Measurements from ENCODE around the gene PI4K2B. TPM values are rescaled to one million over a fixed set of nuclear protein-coding genes. Genes with fewer than 3 reads are reported as not detected.

Gene PI4K2B
- total and polyA plus RNA-seq, 2 of the 8 experiments (the other 6 are each of a cell fraction or from before 2014, with no cell fraction given), result 3.0 to 16.2 TPM

DNA sequence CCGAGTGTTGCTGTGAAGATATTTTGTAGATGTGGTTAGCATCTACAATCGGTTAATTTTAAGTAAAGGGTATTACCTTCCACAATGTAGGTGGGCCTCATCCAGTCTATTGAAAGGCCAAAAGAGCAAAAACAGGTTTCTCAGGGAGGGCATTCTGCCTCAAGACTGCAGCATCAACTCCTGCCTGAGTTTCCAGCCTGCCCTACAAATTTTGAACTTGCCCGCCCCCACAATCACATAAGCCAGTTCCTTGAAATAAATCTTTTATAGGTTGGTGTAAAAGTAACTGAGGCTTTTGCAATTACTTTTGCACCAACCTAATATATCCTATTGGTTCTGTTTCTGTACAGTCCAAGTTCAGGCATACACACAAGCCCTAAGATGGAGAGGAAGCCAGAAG, 22.1 kb upstream of the PI4K2B start:
- peaks cover 0 to 5% (median 3%) of the 10 kb centered on the region in 4 experiments; a peak in 4 of 7 replicates for H3K4me1 ChIP-seq (replicated peaks in 1 of 4; ENCODE audit: control insufficient read depth in 3 of 4, insufficient read depth in 4 of 4, low read length in 3 of 4)
- no peak overlapping the region for H4K5ac ChIP-seq (ENCODE audit: insufficient read length, low read depth, low read length)
- POLR2A ChIA-PET (ENCODE audit: partially characterized antibody), result no interaction called here
- H4K20me1 ChIP-seq (replicated peaks in 1 of 2; ENCODE audit: control insufficient read depth in 1 of 2, insufficient read depth in 2 of 2, low read length in 2 of 2), result no peaks in the 10 kb centered on the region
- H3K36me3 ChIP-seq (ENCODE audit: control insufficient read depth in 2 of 4, insufficient read depth in 4 of 4, low read length in 3 of 4), result no peaks in the 10 kb centered on the region
- no peak overlapping the region for H3K4me3 ChIP-seq (ENCODE audit: extremely low read depth in 1 of 4, insufficient read depth in 2 of 4, low read depth in 3 of 4, low read length in 4 of 4)
- CTCF ChIA-PET (ENCODE audit: partially characterized antibody), result no interaction called here
- no peak overlapping the region for H3K9ac ChIP-seq (replicated peaks in 1 of 4; ENCODE audit: extremely low read depth in 1 of 4, low read depth in 3 of 4, low read length in 3 of 4)
- H2BK12ac ChIP-seq (ENCODE audit: low read depth, low read length), result no peak overlapping the region
- no peak overlapping the region for H2AFZ ChIP-seq (ENCODE audit: low read length)
- no peaks in the 10 kb centered on the region for H3K79me1 ChIP-seq (ENCODE audit: low read depth, low read length)
- WGBS, 2 experiments (ENCODE audit: extremely low coverage in 1 of 2, insufficient coverage in 1 of 2, insufficient read length in 1 of 2, insufficient replicate concordance in 2 of 2, low coverage in 1 of 2, low lambda C conversion rate in 2 of 2, missing lambda C conversion rate in 1 of 2), result 92% methylated on average over 3 of the region's 3 CpGs; no CpG with 5 or more reads in 1 of the 2 experiments
- no peak overlapping the region for H3K4me2 ChIP-seq (ENCODE audit: insufficient read depth in 1 of 2, low read depth in 2 of 2, low read length in 2 of 2)
- FAIRE-seq, result no peak
- no peak overlapping the region for H4K91ac ChIP-seq (replicated peaks; ENCODE audit: insufficient read length, low read length)
- H3K14ac ChIP-seq (ENCODE audit: insufficient read length), result no peak overlapping the region
- no peak for TF ChIP-seq HDAC6 (IDR thresholded peaks at IDR 0.05; ENCODE audit: low read depth, low read length)
- no peak for TF ChIP-seq CHD2 (IDR thresholded peaks at IDR 0.05; ENCODE audit: low read length)
- TF ChIP-seq KDM1A (IDR thresholded peaks at IDR 0.05; ENCODE audit: borderline replicate concordance, low read length), result no peak
- TF ChIP-seq SIN3A (conservative IDR thresholded peaks at IDR 0.05 in 1 of 2, IDR thresholded peaks at IDR 0.05 in 1 of 2; ENCODE audit: low read depth in 1 of 2, low read length in 2 of 2), result no peak
- no peak overlapping the region for H2BK120ac ChIP-seq (replicated peaks; ENCODE audit: low read depth, low read length)
- H3K23ac ChIP-seq (ENCODE audit: insufficient read length), result no peak overlapping the region
- H3K56ac ChIP-seq (replicated peaks; ENCODE audit: insufficient read length, low read depth, low read length), result no peak overlapping the region
- H2AK5ac ChIP-seq (ENCODE audit: low read depth, low read length), result no peak overlapping the region
- no peak overlapping the region for H3K18ac ChIP-seq (ENCODE audit: extremely low read depth, low read length)
- no peaks in the 10 kb centered on the region for H3K23me2 ChIP-seq (ENCODE audit: low read depth, low read length)
- H3K79me2 ChIP-seq (ENCODE audit: control insufficient read depth in 1 of 2, insufficient read depth in 2 of 2, low read length in 2 of 2), result no peaks in the 10 kb centered on the region
- no peak overlapping the region for H2BK15ac ChIP-seq (ENCODE audit: low read length)
- H3K9me3 ChIP-seq (ENCODE audit: insufficient read depth in 2 of 2, low read depth in 1 of 2, low read length in 1 of 2), result peaks cover 0 to 2% of the 10 kb centered on the region in 2 experiments; a peak in 2 of 4 replicates
- no peak overlapping the region for H2BK5ac ChIP-seq (ENCODE audit: low read depth, low read length)
- no peak overlapping the region for H3K4ac ChIP-seq (replicated peaks; ENCODE audit: insufficient read length, low read depth, low read length)
- H2BK20ac ChIP-seq (ENCODE audit: low read length), result no peak overlapping the region
- H4K8ac ChIP-seq (ENCODE audit: extremely low read depth, insufficient read depth, low read length), result no peak overlapping the region
- no peak for DNase-seq (ENCODE audit: low read depth in 1 of 2, low spot score in 2 of 2)
- no peaks in the 10 kb centered on the region for H3K27me3 ChIP-seq (replicated peaks in 1 of 4; ENCODE audit: control insufficient read depth in 3 of 4, extremely low read depth in 1 of 4, insufficient read depth in 3 of 4, low read length in 3 of 4)
- no peak overlapping the region for H3K27ac ChIP-seq (ENCODE audit: low read depth, low read length)

All from H1 (cell line).